ACC112 (cell line): ENCODE measurements around the gene CACNA1A.
"Not testable (repeated sequence)": the region's sequence is repeated elsewhere in the genome, so short reads cannot be mapped to it uniquely, and the experiment has no call there.

Experiments
- H2AFZ ChIP-seq: fragments of 200-600 bp; sonication (generic); one replicate; pipeline ENCODE4 v1.6.0; 2017; ENCODE audit warnings: antibody characterized with exemption, low read length; ENCODE audit not compliant: unreplicated experiment
- H3K27ac ChIP-seq: fragments of 200-600 bp; sonication (generic); 2 replicates; pipeline ENCODE4 v1.5.1; 2014; ENCODE audit warnings: low read depth, mild to moderate bottlenecking, antibody characterized with exemption, low read length, moderate library complexity
- H3K27me3 ChIP-seq: fragments of 200-600 bp; sonication (generic); 2 replicates; pipeline ENCODE4 v1.6.1; 2014; ENCODE audit warnings: mild to moderate bottlenecking, antibody characterized with exemption, low read length, moderate library complexity, mixed read lengths; ENCODE audit not compliant: insufficient read depth
- H3K36me3 ChIP-seq: fragments of 200-600 bp; sonication (generic); 2 replicates; pipeline ENCODE4 v1.6.1; 2016; ENCODE audit warnings: mild to moderate bottlenecking, antibody characterized with exemption, low read length, moderate library complexity, mixed read lengths; ENCODE audit not compliant: insufficient read depth
- H3K4me1 ChIP-seq: fragments of 200-600 bp; sonication (generic); one replicate; pipeline ENCODE4 v1.6.1; 2016; ENCODE audit warnings: low read length, mixed read lengths; ENCODE audit not compliant: insufficient read depth, unreplicated experiment, control insufficient read depth
- H3K4me3 ChIP-seq: fragments of 200-600 bp; sonication (generic); 2 replicates; pipeline ENCODE4 v1.5.1; 2014; ENCODE audit warnings: mild to moderate bottlenecking, low read depth, low read length
- H3K79me2 ChIP-seq: fragments of 200-600 bp; sonication (generic); one replicate; pipeline ENCODE4 v1.6.0; 2016; ENCODE audit warnings: low read length; ENCODE audit not compliant: control insufficient read depth, unreplicated experiment, insufficient read depth

The CACNA1A gene

GRCh38 chr19:13256398-13256797, 249.9 kb downstream of the CACNA1A start:
- not testable (repeated sequence) for H2AFZ ChIP-seq, H3K4me1 ChIP-seq, H3K27me3 ChIP-seq, H3K4me3 ChIP-seq, H3K79me2 ChIP-seq, H3K36me3 ChIP-seq, H3K27ac ChIP-seq

- Histone ChIP-seq H3K4me1 (peaks cover 2% of the 10 kb centered on the region), H2AFZ (no peak overlapping the region), H3K27me3 (0 out of 2 replicates have a peak, but pooled peaks cover 4% of the 10 kb centered on the region), H3K27ac (no peak overlapping the region), H3K4me3 (no peak overlapping the region), H3K79me2 (no peaks in the 10 kb centered on the region), H3K36me3 (no peaks in the 10 kb centered on the region)
Measured at GRCh38 chr19:13255719-13256059, 250.6 kb downstream of the CACNA1A start.

- 0 out of 2 replicates have a peak, but pooled peaks cover 4% of the 10 kb centered on the region for H3K27me3 ChIP-seq
- no peak overlapping the region for H3K4me3 ChIP-seq
- no peaks in the 10 kb centered on the region for H3K79me2 ChIP-seq
- H3K4me1 ChIP-seq: no peaks in the 10 kb centered on the region
- no peak overlapping the region for H3K27ac ChIP-seq
- no peaks in the 10 kb centered on the region for H3K36me3 ChIP-seq
- no peak overlapping the region for H2AFZ ChIP-seq
Measured at GRCh38 chr19:13255041-13255718, 251.1 kb downstream of the CACNA1A start.

GRCh38 chr19:13252569-13253335, 253.5 kb downstream of the CACNA1A start:
- Histone ChIP-seq H2AFZ (no peak overlapping the region), H3K27me3 (0 out of 2 replicates have a peak, but pooled peaks cover 4% of the 10 kb centered on the region), H3K4me3 (no peak overlapping the region), H3K4me1 (no peaks in the 10 kb centered on the region), H3K79me2 (no peaks in the 10 kb centered on the region), H3K36me3 (no peaks in the 10 kb centered on the region), H3K27ac (no peak overlapping the region)

- H3K4me3 ChIP-seq: no peak overlapping the region
- H3K4me1 ChIP-seq: no peaks in the 10 kb centered on the region
- H3K36me3 ChIP-seq: no peaks in the 10 kb centered on the region
- no peak overlapping the region for H2AFZ ChIP-seq
- no peaks in the 10 kb centered on the region for H3K79me2 ChIP-seq
- no peak overlapping the region for H3K27ac ChIP-seq
- H3K27me3 ChIP-seq: no peaks in the 10 kb centered on the region
Measured at GRCh38 chr19:13244920-13245319, 261.4 kb downstream of the CACNA1A start.

- no peaks in the 10 kb centered on the region for H3K27me3 ChIP-seq
- no peaks in the 10 kb centered on the region for H3K4me1 ChIP-seq
- H2AFZ ChIP-seq: no peak overlapping the region
- H3K27ac ChIP-seq: no peak overlapping the region
- no peaks in the 10 kb centered on the region for H3K79me2 ChIP-seq
- H3K4me3 ChIP-seq: no peak overlapping the region
- H3K36me3 ChIP-seq: no peaks in the 10 kb centered on the region
Measured at GRCh38 chr19:13241231-13242104, 264.8 kb downstream of the CACNA1A start.

GRCh38 chr19:13240312-13241022, 265.8 kb downstream of the CACNA1A start:
- Histone ChIP-seq H3K4me3 (no peak overlapping the region), H3K4me1 (no peaks in the 10 kb centered on the region), H3K27ac (no peak overlapping the region), H3K36me3 (no peaks in the 10 kb centered on the region), H2AFZ (no peak overlapping the region), H3K79me2 (no peaks in the 10 kb centered on the region), H3K27me3 (no peaks in the 10 kb centered on the region)

- Histone ChIP-seq H3K4me1 (no peaks in the 10 kb centered on the region), H2AFZ (no peak overlapping the region), H3K36me3 (no peaks in the 10 kb centered on the region), H3K4me3 (no peak overlapping the region), H3K79me2 (no peaks in the 10 kb centered on the region), H3K27me3 (no peaks in the 10 kb centered on the region), H3K27ac (no peak overlapping the region)
Measured at GRCh38 chr19:13238891-13239534, 267.3 kb downstream of the CACNA1A start.

GRCh38 chr19:13234518-13234917, 271.8 kb downstream of the CACNA1A start:
- Histone ChIP-seq H3K36me3 (no peaks in the 10 kb centered on the region), H3K4me3 (no peak overlapping the region), H3K27me3 (no peaks in the 10 kb centered on the region), H3K79me2 (no peaks in the 10 kb centered on the region), H3K27ac (no peak overlapping the region), H3K4me1 (no peaks in the 10 kb centered on the region), H2AFZ (no peak overlapping the region)

- Histone ChIP-seq H3K27ac (no peak overlapping the region), H3K36me3 (no peaks in the 10 kb centered on the region), H3K79me2 (no peaks in the 10 kb centered on the region), H3K4me1 (no peaks in the 10 kb centered on the region), H3K27me3 (no peaks in the 10 kb centered on the region), H3K4me3 (no peak overlapping the region), H2AFZ (no peak overlapping the region)
Measured at GRCh38 chr19:13231663-13232062, 274.6 kb downstream of the CACNA1A start.
